Transverse colon (tissue), 4 donors: ENCODE data around the gene CAMK2D.

ENCODE experiments used
- CTCF ChIP-seq, 5 experiments: fragments of 200-600 bp in 3 of 5; fragments of 450-650 bp in 2 of 5; sonication (generic) in 3 of 5; IDR thresholded peaks; 1 replicate in 2 of 5; 2 replicates in 3 of 5; pipeline ENCODE4 v1.5.1; 2016 to 2017; ENCODE audit warnings: antibody characterized with exemption in 5 of 5, inconsistent platforms in 3 of 5, mild to moderate bottlenecking in 2 of 5, moderate library complexity in 1 of 5
- EP300 ChIP-seq: sonication (generic); formaldehyde crosslinking; IDR thresholded peaks from one replicate; pipeline ENCODE4 v1.6.1; 2017; ENCODE audit warnings: antibody characterized with exemption, low read depth
- POLR2A ChIP-seq: fragments of 450-650 bp; IDR thresholded peaks from one replicate; pipeline ENCODE4 v1.6.1; 2016; ENCODE audit warnings: antibody characterized with exemption, mild to moderate bottlenecking, moderate library complexity
- POLR2AphosphoS5 ChIP-seq, 3 donors: sonication (generic); formaldehyde crosslinking; IDR thresholded peaks; one replicate each; pipeline ENCODE4 v1.6.1; 2016; ENCODE audit warnings: antibody characterized with exemption in 3 of 3

- TF ChIP-seq CTCF (IDR thresholded peaks at IDR 0.05) (no peak), EP300 (no peak), POLR2A (no peak), POLR2AphosphoS5 (IDR thresholded peaks at IDR 0.05) (no peak)
These were observed 27.9 kb downstream of the CAMK2D start for GRCh38 chr4:113733685-113734084.
